M059J (cell line): ENCODE results near the gene ST6GAL2. TPM values are rescaled to one million over a fixed set of nuclear protein-coding genes. Genes with fewer than 3 reads are reported as not detected.

ENCODE experiments used
- DNase-seq: peaks from one replicate; pipeline ENCODE4 v3.0.0-alpha.2; 2012; ENCODE audit warnings: low read depth
- total RNA-seq: library from RNA; depleted of rRNA; stranded (reverse); fragments of >200 nt; shearing (Covaris generic); gene quantifications from 2 replicates; pipeline ENCODE4 v1.2.3, GENCODE V29; 2014

The ST6GAL2 gene
- total RNA-seq, 1 experiment from 2014 or later = not detected

DNA sequence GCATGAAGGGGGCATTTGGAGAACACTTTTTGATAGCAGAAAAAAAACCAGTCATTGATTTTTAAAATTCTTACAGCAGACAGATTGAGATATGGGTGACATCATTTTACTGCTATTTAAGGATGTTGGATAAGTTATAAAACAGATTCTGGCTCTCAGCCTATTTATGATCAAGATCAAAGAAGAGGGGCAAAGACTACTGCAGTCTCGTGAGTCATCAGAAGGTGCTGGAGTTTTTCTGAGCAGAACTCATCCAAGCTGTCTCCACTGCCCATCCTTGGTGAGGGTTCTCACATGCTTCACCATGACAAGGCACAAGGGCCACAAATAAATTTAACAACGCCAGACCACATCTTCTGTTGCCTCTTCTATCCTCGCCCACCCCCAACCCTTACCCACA, 58.8 kb downstream of the ST6GAL2 start:
- DNase-seq = no peak

DNA sequence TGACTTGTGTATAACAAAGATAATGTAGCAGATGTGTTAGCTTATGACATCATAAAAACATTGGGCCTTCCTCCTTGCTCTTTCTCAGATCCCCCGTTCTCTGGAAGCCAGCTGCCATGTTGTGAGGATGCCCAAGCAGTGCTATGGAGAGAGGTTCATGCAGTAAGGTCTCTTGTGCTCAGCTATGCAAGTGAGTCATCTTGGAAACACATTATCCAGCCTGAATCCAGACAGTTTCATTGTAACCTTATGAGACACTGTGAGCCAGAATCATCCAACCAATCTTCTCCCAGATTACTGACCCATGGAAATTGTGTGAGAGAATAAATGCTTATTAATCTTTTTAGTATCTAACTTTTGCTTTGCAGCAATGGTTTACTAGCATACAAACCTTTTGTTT, 60.8 kb downstream of the ST6GAL2 start:
- no peak for DNase-seq

DNA sequence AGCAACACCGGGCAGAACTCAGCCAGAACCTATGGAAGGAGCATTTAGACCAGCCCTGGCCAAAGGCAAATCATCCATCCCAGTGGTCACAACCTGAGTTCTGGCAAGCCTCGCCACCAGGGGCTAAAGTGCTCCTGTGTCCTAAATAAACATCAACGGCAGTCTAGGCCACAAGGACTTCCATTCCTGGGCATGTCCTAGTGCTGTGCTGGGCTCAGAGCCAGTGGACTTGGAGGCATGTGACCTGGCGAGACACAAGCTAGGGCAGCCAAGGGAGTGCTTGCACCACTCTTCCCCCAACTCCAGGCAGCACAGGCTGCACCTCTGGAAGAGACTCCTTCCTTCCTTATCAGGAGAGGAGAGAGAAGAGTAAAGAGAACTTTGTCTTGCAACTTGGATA, 69.0 kb downstream of the ST6GAL2 start:
- no peak for DNase-seq

- no peak for DNase-seq
Observed at GRCh38 chr2:106812841-106813240, 73.1 kb downstream of the ST6GAL2 start.

- DNase-seq = no peak
Observed at GRCh38 chr2:106812383-106812782, 73.6 kb downstream of the ST6GAL2 start.

- no peak for DNase-seq
Observed at GRCh38 chr2:106805716-106806115, 80.3 kb downstream of the ST6GAL2 start.

DNA sequence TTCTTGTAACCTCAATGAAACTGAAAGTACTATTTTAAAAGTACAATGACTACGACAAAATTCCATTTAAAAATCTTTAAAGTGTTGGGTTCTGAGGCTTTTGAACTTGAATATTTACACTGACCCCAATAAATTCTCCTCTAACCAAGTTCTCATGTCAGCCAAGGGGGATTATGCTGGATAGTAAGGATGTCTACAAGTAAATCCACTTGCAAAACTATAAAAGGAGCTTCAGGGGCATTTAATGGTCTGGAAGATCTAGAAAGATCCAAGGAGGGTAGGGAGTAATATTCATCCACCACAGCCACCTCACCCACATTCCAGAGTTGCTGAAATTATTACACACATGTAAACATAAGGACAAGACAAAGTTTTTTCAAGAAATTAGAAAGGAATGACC, 81.8 kb downstream of the ST6GAL2 start:
- DNase-seq = no peak

DNA sequence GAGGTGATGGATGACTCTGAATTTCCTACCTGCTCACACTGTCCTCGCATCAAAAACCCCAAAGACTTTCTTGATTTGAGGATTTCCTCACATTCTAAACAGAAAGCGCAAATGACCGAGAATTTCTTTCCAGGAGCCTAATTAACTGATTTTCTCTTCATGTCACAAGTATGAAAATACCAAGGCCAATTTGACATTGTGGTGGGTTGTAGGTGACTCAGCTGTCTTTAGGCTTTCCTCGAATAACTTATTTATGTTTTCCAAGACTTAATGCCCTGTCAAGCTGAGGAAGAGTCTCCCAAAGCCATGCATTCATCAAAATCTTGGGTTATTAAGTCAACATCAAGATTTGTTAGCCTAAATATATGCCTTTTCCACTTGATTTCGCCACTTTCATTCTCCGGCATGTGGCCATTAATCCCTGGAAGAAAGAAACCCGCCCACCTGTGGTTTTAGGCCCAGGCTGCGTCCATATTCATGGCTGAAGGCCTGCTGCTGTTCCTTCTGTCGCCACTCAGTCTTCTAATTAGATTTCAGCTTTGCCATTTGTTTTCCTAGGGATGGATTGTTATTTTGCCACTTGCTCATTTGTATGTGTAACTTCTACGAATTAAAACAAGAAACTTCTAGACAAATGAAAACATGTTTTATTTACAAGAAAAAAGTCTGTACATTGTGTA, 84.9 kb downstream of the ST6GAL2 start:
- no peak for DNase-seq

GRCh38 chr2:106800180-106800579, 85.8 kb downstream of the ST6GAL2 start:
- DNase-seq = no peak

GRCh38 chr2:106798826-106799552, 87.0 kb downstream of the ST6GAL2 start:
- DNase-seq = no peak

DNA sequence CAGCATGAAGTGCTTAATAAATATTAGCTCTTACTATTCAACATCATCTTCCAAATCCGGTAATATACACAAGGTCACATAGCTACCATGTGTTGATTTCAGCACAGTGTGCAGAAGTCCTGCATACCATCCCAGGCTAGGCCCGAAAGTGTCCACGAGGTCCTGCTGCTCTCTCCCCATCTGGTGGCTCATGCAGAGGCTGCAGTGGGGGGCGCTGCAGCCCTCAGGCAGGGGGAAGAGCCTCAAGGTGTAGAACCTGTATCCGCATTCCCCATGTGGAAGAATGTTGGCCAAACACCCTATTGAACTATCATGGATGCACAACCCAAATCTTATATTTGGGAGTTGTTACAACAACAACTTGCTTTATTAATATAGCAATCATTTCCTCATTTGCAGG, 88.5 kb downstream of the ST6GAL2 start:
- DNase-seq = no peak

DNA sequence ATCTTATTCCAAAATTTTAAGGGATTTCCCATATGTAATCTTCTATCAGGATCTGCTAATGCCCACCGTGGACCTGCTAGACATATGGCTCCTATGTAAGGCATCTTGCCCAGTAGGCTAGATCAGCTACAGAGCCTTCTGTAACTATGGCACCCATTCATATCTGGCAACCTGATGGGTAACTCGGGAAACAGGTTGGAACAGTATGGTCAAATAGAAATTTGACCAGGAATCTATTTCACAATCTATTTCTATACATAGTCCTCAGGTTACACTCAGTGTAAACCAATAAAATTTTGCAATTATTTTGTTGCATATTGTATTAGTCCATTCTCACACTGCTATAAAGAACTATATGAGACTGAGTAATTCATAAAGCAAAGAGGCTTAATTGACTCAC, 93.3 kb downstream of the ST6GAL2 start:
- DNase-seq = no peak

DNA sequence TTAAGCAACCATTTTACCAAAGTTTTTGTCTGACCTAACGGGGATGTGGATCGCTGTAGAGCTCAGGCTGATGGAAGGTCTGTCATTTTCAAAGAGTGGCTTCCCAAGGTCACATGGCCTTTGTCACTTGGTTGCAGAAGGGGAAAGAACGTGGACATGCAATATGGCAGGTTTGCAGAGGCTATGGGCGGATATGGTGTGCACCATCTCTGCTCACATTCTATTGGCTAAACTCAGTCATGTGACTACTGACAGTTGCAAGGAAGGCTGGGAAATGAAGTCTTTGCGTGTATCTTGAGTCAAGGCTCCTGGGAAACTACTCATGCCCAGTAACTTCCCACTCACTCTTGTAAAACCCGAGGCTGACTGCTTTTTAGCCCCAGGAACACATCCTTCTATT, 96.8 kb downstream of the ST6GAL2 start:
- peak; percentile 13 for DNase-seq

DNA sequence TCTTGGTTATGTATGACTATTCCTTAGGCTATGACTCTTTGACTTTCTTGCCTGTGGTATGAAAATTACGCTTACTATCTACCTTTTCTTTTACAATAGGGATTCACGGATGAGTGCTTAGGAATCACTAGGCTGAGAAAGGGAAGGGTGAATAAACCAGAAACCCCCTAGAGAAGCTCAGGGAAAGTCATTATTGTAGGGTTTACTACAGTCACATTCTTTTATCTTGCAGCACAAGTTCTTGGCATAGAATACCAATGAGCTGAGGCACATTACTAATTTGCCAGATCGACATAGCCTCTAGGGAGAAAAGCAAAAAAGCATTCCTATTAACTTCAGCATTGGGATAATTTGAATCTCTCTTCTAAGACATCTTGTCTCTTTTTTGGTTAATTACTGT, 103.3 kb downstream of the ST6GAL2 start:
- DNase-seq = no peak

DNA sequence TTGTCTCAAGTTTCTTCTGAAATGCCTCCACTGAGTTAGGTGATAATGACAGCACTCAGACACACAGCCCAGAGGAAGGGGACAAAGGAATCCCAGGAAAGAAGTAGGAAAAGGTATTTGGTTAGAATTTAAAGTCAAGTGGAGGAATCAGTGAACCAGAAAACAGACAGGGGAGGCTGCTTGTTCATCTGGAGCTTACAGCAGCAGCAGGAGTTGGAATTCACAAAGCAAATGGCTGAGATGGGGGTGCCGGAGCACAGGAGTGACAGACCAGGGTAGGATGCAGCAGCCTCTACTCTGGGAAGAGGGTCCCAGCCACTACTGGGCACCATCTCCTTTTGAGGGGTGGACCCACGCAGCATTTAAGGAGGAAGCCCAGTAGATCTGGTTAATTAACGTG, 104.8 kb downstream of the ST6GAL2 start:
- no peak for DNase-seq

DNA sequence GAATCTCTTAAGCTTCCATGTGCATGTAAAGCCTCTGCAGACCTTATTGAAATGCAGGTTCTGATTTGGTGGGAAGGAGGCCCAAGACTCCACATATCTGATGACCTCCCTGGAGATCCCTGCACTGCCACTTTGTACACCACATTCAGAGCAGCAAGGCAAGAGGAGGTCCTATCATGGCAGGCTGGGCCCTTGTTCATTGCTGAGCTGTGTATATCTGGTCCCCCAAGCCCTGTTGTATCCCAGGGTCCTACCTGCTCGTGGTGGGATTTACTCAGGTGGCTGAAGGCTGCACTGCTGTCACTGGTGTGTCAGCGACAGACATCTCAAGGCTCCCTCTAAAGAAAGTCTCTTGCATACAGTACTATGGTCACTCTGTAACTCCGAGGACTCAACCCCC, 114.2 kb downstream of the ST6GAL2 start:
- no peak for DNase-seq

GRCh38 chr2:106770986-106771385, 115.0 kb downstream of the ST6GAL2 start:
- no peak for DNase-seq

GRCh38 chr2:106764614-106765013, 121.4 kb downstream of the ST6GAL2 start:
- DNase-seq = no peak

DNA sequence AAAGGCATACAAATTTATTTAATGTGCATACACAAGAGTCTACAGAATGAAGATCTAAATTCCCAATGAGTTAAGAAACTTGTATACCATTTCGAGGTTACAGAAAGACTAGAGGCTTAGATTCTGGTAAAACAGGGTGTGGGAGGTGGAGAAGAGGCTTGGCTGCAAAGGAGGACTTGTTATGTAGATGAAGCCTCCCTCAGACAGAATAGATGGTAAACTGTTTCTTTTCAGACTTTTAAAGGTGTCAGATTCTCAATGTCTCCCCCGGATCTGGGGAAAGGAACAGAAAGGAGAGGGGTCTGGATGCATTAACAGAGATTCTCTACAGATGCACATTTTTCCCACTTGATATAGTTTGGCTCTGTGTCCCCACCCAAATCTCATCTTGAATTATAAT, 126.0 kb downstream of the ST6GAL2 start:
- DNase-seq = no peak

DNA sequence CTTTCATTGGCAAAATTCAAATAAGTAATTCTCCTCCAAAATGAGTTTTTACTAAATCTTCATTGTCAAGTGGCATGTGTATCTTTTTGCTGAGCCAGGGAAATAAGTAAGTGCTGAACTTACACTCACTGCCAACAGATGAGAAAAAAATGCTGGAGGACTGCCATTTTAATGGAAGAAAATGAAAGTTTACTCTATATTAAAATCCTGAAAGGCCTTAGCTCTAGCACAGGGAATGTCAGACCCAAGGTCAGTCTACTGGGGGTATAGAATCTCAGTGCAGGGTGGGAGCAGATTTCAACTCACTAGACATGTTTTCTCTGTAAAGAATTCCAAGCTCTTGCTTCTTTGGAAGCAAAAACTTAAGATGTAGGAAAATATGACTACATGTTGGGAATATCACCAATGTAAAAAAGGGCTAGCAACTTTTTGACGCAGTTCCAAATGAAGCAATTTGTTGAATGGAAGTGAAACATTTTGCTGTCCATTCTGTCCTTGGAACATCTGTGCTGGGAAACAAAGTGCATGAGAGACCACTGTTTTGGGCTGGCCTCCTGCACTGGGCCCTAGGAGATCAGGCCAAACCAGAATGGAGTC, 127.0 kb downstream of the ST6GAL2 start:
- no peak for DNase-seq
